ENCODE results near the gene ARHGAP15. TPM values are rescaled to one million over a fixed set of nuclear protein-coding genes. Genes with fewer than 3 reads are reported as not detected.

Gene ARHGAP15
- polyA plus RNA-seq, 2 of the 4 experiments (the other 2 are of a cell fraction): 0.34 TPM; not detected in 1

DNA sequence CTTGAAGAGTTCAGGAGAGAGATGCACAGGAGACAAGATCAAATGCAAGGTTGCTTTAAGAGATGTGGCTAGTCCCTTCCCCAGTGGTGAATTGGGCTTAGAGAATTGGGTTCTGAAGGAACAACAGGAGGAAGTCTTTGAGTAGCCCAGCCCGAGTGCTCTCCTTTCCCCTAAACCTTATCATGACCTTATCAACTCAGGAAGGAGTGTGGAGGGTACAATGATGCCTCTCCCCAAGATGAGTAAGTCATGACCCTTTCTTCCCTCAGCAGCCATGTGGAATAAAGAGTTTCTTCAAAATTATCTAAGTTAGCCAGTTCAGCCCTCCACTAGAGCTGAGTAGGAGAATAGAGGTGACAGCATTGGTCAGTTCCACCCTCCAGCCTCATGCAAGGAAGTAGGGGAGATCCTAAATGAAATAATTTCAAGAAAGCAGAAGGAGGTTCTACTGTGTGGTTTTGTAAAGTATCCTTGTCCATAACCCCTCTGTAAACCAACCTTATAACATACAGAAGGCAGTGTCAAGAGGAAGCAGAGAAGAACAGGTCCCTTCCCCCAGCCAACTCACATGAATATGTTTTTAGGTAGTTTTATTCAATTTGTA is 88.4 kb downstream of the ARHGAP15 start:
- Histone ChIP-seq H3K4me3 (no peak overlapping the region), H3K27ac (no peak overlapping the region), H3K4me1 (no peaks in the 10 kb centered on the region), H3K9me3 (no peaks in the 10 kb centered on the region), H3K4me2 (no peak overlapping the region)
- CTCF ChIA-PET: no interaction called here
- TF ChIP-seq, protein P1, sequence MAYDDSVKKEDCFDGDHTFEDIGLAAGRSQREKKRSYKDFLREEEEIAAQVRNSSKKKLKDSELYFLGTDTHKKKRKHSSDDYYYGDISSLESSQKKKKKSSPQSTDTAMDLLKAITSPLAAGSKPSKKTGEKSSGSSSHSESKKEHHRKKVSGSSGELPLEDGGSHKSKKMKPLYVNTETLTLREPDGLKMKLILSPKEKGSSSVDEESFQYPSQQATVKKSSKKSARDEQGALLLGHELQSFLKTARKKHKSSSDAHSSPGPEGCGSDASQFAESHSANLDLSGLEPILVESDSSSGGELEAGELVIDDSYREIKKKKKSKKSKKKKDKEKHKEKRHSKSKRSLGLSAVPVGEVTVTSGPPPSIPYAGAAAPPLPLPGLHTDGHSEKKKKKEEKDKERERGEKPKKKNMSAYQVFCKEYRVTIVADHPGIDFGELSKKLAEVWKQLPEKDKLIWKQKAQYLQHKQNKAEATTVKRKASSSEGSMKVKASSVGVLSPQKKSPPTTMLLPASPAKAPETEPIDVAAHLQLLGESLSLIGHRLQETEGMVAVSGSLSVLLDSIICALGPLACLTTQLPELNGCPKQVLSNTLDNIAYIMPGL (CRISPR knock-in tag; IDR thresholded peaks at IDR 0.05; ENCODE audit: borderline replicate concordance): no peak
- TF ChIP-seq CEBPB (IDR thresholded peaks at IDR 0.05) (no peak), RAD21 (conservative IDR thresholded peaks at IDR 0.05 in 1 of 2, IDR thresholded peaks at IDR 0.05 in 1 of 2) (no peak), ZFP36 (IDR thresholded peaks at IDR 0.05; ENCODE audit: borderline replicate concordance, partially characterized antibody) (no peak), HOXB13 (CRISPR knock-in tag; IDR thresholded peaks at IDR 0.05; ENCODE audit: low read depth) (no peak), MAFK (IDR thresholded peaks at IDR 0.05; ENCODE audit: partially characterized antibody) (no peak)
- TF ChIP-seq, protein P2, sequence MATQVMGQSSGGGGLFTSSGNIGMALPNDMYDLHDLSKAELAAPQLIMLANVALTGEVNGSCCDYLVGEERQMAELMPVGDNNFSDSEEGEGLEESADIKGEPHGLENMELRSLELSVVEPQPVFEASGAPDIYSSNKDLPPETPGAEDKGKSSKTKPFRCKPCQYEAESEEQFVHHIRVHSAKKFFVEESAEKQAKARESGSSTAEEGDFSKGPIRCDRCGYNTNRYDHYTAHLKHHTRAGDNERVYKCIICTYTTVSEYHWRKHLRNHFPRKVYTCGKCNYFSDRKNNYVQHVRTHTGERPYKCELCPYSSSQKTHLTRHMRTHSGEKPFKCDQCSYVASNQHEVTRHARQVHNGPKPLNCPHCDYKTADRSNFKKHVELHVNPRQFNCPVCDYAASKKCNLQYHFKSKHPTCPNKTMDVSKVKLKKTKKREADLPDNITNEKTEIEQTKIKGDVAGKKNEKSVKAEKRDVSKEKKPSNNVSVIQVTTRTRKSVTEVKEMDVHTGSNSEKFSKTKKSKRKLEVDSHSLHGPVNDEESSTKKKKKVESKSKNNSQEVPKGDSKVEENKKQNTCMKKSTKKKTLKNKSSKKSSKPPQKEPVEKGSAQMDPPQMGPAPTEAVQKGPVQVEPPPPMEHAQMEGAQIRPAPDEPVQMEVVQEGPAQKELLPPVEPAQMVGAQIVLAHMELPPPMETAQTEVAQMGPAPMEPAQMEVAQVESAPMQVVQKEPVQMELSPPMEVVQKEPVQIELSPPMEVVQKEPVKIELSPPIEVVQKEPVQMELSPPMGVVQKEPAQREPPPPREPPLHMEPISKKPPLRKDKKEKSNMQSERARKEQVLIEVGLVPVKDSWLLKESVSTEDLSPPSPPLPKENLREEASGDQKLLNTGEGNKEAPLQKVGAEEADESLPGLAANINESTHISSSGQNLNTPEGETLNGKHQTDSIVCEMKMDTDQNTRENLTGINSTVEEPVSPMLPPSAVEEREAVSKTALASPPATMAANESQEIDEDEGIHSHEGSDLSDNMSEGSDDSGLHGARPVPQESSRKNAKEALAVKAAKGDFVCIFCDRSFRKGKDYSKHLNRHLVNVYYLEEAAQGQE (IDR thresholded peaks at IDR 0.05): no peak
- TF ChIP-seq, protein P3, sequence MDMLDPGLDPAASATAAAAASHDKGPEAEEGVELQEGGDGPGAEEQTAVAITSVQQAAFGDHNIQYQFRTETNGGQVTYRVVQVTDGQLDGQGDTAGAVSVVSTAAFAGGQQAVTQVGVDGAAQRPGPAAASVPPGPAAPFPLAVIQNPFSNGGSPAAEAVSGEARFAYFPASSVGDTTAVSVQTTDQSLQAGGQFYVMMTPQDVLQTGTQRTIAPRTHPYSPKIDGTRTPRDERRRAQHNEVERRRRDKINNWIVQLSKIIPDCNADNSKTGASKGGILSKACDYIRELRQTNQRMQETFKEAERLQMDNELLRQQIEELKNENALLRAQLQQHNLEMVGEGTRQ (IDR thresholded peaks at IDR 0.05): no peak
- TF ChIP-seq, protein P4, sequence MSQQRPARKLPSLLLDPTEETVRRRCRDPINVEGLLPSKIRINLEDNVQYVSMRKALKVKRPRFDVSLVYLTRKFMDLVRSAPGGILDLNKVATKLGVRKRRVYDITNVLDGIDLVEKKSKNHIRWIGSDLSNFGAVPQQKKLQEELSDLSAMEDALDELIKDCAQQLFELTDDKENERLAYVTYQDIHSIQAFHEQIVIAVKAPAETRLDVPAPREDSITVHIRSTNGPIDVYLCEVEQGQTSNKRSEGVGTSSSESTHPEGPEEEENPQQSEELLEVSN (IDR thresholded peaks at IDR 0.05; ENCODE audit: borderline replicate concordance, low read depth): no peak
- POLR2A ChIA-PET: no interaction called here
- 0% methylated on average over 1 of the region's 1 CpG for WGBS (ENCODE audit: missing lambda C conversion rate)
- ATAC-seq (no peak), FAIRE-seq (no peak), DNase-seq (ENCODE audit: low read depth in 1 of 2, low spot score in 1 of 2) (no peak)

DNA sequence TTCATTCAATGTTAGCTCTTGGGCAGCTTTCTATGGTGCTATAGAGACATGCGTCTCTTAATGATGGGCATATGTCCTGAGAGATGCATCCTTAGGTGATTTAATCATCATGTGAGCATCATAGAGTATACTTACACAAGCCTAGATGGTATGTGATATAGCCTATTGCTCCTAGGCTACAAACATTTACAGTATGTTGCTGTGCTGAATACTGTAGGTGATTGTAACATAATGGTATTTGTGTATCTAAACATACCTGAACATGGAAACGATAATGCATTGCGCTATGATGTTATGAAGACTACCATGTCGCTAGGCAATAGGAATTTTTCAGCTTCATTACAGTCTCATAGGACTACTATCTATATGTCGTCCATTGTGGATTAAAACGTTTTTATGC is 89.4 kb downstream of the ARHGAP15 start:
- CTCF ChIA-PET: interaction anchor here (1.1 kb wide), 1 partner anchor 47 kb away, joined by 3 read pairs; no protein-coding TSS in a partner anchor
- WGBS (ENCODE audit: missing lambda C conversion rate): 33% methylated on average over 6 of the region's 6 CpGs

DNA sequence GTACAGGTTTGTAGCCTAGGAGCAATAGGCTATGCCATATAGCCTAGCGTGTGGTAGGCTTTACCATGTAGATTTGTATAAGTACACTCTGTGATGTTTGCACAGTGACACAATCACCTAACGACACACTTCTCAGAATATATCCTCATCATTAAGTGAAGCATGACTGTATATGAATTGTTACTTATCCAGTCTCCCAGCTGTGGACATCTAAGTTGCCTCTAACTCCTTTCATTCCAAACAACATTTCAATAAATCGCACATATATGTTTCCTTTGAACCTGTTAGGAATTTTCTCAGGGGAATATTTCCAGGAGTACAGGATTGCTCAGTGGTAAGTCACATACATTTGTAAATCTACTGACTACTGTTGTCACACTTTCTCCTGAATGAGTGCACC is 90.0 kb downstream of the ARHGAP15 start:
- CTCF ChIA-PET: interaction anchor here (1.1 kb wide), 1 partner anchor 47 kb away, joined by 3 read pairs; no protein-coding TSS in a partner anchor
- ATAC-seq (no peak), DNase-seq (ENCODE audit: low read depth in 1 of 2, low spot score in 1 of 2) (no peak), FAIRE-seq (no peak)
- Histone ChIP-seq H3K4me3 (no peak overlapping the region), H3K4me2 (no peak overlapping the region), H3K27ac (no peak overlapping the region), H3K9me3 (no peaks in the 10 kb centered on the region), H3K4me1 (no peaks in the 10 kb centered on the region)
- WGBS (ENCODE audit: missing lambda C conversion rate): 56% methylated on average over 3 of the region's 3 CpGs
- TF ChIP-seq PHF8 (IDR thresholded peaks at IDR 0.05; ENCODE audit: borderline replicate concordance, low read depth) (no peak), POLR2AphosphoS2 (conservative IDR thresholded peaks at IDR 0.05; ENCODE audit: low read length) (no peak), EP300 (IDR thresholded peaks at IDR 0.05) (no peak), HOXA7 (CRISPR knock-in tag; IDR thresholded peaks at IDR 0.05) (no peak), TP53 (CRISPR knock-in tag; IDR thresholded peaks at IDR 0.05) (no peak), NFE2L2 (conservative IDR thresholded peaks at IDR 0.05; ENCODE audit: low read length) (no peak), HOXB5 (CRISPR knock-in tag; IDR thresholded peaks at IDR 0.05) (no peak)
- TF ChIP-seq, protein P4 (IDR thresholded peaks at IDR 0.05; ENCODE audit: borderline replicate concordance, low read depth): no peak
- POLR2A ChIA-PET: no interaction called here

More for the DNA sequence above, 89.4 kb downstream of the ARHGAP15 start:
- H3K4me1 ChIP-seq: no peaks in the 10 kb centered on the region
- H3K9me3 ChIP-seq: no peaks in the 10 kb centered on the region
- H3K27ac ChIP-seq: no peak overlapping the region
- H3K4me3 ChIP-seq: no peak overlapping the region
- FAIRE-seq (no peak), DNase-seq (ENCODE audit: low read depth in 1 of 2, low spot score in 1 of 2) (no peak), ATAC-seq (no peak)
- TF ChIP-seq CBX2 (IDR thresholded peaks at IDR 0.05; ENCODE audit: borderline replicate concordance, low read depth): no peak
- no peak for TF ChIP-seq POLR2AphosphoS2 (conservative IDR thresholded peaks at IDR 0.05; ENCODE audit: low read length)
- no peak for TF ChIP-seq CHD4 (IDR thresholded peaks at IDR 0.05; ENCODE audit: borderline replicate concordance)
- POLR2A ChIA-PET: no interaction called here
- no peak overlapping the region for H3K4me2 ChIP-seq

Data from A549 (cell line).